Activated T-helper 2 cell treated with anti-CD3 and anti-CD28 coated beads, Interferon-gamma antibody, Interleukin-2, Interleukin-4, amounts not matched to agents 10 μg/mL and 5 μg/mL and 100 μg/mL, durations not matched to agents 14 hours and 24 hours and 36 hours (primary cell): ENCODE measurements around the gene ZFP82. TPM values are rescaled to one million over a fixed set of nuclear protein-coding genes. Genes with fewer than 3 reads are reported as not detected.

ENCODE experiments used
- DNase-seq: peaks from one replicate; pipeline ENCODE4 v3.0.0; 2021; ENCODE audit warnings: low spot score
- H3K27ac Mint-ChIP-seq: one replicate; pipeline ENCODE4 v1.8.0; 2021; ENCODE audit warnings: mixed read lengths
- H3K27me3 Mint-ChIP-seq: one replicate; pipeline ENCODE4 v1.8.0; 2021; ENCODE audit warnings: low read depth, mixed read lengths
- H3K36me3 Mint-ChIP-seq: one replicate; pipeline ENCODE4 v1.8.0; 2021; ENCODE audit warnings: low read depth, mixed read lengths
- H3K4me1 Mint-ChIP-seq: one replicate; pipeline ENCODE4 v1.8.0; 2021; ENCODE audit warnings: low read depth, mixed read lengths
- H3K4me3 Mint-ChIP-seq: one replicate; pipeline ENCODE4 v1.8.0; 2021; ENCODE audit warnings: low read depth, mild to moderate bottlenecking, moderate library complexity, mixed read lengths
- H3K9me3 Mint-ChIP-seq: one replicate; pipeline ENCODE4 v1.8.0; 2021; ENCODE audit warnings: mixed read lengths
- intact Hi-C: fragments of 100-400 bp; cut with micrococcal nuclease; formaldehyde crosslinking; loops from one replicate; pipeline ENCODE4 v1.15.1; 2023
- total RNA-seq: library from RNA; stranded (reverse); gene quantifications from 2 replicates; pipeline ENCODE4 v1.2.3, GENCODE V29; 2022

Gene ZFP82
- total RNA-seq, 1 donor from 2014 or later = 5.8 TPM

DNA sequence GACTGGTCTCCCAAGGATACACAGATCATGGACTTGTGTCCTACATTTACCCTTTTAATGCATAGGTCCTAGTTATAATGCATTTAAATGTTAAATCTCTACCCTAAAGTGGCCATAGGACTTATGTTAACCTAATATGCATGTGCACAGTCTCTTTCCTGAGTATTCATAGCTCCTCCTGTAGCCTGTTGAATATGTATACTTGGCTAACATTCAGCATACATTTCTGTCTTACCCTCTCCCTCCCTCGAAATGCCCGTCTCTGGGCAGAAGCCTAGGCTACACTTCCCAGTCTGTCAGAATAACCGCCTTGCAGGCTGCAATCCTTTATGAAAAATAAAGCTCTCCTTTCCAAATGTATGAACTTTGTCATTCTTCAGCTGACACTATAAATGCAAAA, 13.9 kb downstream of the ZFP82 start:
- Mint-ChIP-seq H3K4me1 (no peaks in the 10 kb centered on the region), H3K36me3 (peaks cover 90% of the 10 kb centered on the region), H3K9me3 (peaks cover 65% of the 10 kb centered on the region), H3K27me3 (no peaks in the 10 kb centered on the region), H3K27ac (no peak overlapping the region), H3K4me3 (no peak overlapping the region)
- intact Hi-C loops = no loop called here
- DNase-seq = no peak

DNA sequence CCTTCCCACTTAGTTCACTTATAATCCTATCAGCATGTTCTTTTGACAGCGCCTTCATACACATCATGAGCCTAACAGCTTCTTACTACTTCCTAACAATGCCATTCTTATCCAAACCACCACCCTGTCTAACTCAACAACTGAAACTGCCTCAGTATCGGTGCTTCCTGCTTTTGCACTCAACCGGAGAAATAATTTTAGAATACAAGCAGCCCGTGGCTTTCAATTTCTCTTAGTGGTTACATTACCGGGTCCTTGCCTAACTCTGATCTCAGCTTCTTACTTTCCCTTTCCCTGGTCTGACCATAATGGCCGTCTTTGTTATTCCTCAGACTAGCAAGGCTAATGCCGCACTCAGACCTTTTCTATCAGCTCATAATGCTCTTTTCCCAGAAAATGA, 17.0 kb downstream of the ZFP82 start:
- no peaks in the 10 kb centered on the region for H3K4me1 Mint-ChIP-seq
- H3K27me3 Mint-ChIP-seq = no peaks in the 10 kb centered on the region
- no peak for DNase-seq
- no peak overlapping the region for H3K4me3 Mint-ChIP-seq
- no peak overlapping the region for H3K27ac Mint-ChIP-seq
- H3K9me3 Mint-ChIP-seq = peaks cover 55% of the 10 kb centered on the region
- intact Hi-C loops = no loop called here
- peaks cover 93% of the 10 kb centered on the region for H3K36me3 Mint-ChIP-seq

DNA sequence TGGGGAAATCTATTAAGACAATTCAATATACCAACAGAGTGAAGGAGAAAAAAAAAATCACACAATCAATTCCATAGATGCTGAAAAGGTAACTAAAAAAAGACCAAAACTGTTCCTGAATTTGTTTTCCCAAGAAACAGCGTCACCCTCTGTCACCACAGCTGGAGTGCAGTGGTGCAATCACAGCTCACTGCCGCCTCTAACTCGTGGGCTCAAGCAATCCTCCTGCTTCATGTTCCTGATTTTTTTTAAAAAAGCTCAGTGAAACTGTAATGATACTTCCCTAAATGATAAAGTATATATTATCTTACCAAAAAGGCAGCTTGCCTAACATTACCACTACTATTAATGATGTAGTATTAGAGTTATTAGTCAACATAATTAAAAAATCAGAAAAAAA, 19.9 kb downstream of the ZFP82 start:
- Mint-ChIP-seq H3K36me3 (peaks cover 91% of the 10 kb centered on the region), H3K4me3 (no peak overlapping the region), H3K4me1 (no peaks in the 10 kb centered on the region), H3K27me3 (no peaks in the 10 kb centered on the region), H3K27ac (no peak overlapping the region), H3K9me3 (peaks cover 55% of the 10 kb centered on the region)
- intact Hi-C loops = no loop called here
- no peak for DNase-seq

DNA sequence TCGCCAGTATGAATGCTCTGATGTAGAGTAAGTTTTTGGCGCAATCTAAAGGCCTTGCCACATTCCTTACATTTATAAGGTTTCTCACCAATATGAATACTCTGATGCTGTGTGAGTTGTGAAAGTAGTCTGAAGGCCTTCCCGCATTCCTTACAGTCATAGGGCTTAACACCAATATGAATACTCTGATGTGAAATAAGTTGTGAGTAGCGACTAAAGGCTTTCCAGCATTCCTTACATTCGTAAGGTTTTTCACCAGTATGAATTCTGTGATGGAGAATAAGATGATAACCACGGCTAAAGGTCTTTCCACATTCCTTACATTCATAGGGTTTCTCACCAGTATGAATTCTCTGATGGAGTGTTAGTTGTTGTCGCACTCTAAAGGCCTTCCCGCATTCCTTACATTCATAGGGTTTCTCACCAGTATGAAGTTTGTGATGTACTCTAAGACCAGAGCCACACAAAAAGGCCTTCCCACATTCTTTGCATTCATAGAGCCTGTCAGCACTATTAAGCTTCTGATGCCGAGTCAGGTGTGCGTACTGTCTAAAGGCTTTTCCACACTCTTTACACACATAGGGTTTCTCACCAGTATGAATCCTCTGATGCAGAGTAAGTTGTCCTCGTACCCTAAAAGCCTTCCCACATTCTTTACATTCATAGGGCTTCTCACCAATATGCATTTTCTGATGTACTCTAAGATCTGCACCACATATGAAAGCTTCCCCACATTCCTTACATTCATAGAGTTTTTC, 25.3 kb downstream of the ZFP82 start:
- DNase-seq = no peak
- Mint-ChIP-seq H3K4me3 (no peak overlapping the region), H3K9me3 (peaks cover 61% of the 10 kb centered on the region), H3K27ac (no peak overlapping the region), H3K36me3 (peaks cover 64% of the 10 kb centered on the region), H3K27me3 (no peaks in the 10 kb centered on the region), H3K4me1 (no peaks in the 10 kb centered on the region)
- intact Hi-C loops = no loop called here

DNA sequence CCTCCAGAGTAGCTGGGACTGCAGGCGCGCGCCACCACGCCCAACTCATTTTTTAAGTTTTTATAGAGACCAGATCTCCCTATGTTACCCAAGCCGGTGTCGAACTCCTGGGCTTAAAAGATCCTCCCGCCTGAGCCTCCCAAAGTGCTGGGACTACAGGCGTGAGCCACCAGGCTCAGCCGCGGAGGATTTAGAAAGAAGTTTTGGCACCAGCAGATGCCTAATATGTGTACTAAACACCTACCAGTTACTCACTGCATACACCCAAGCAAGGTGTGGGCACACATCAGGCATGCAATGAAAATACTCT, 39.0 kb downstream of the ZFP82 start:
- peak overlapping the region; percentile 42 for H3K4me3 Mint-ChIP-seq
- intact Hi-C loops = loop anchor here (1.0 to 5.0 kb wide), 4 partner anchors 109 to 838 kb away; partner anchors contain the start of genes ZNF345, ZNF383, ZNF566 and ZNF850
- peaks cover 8% of the 10 kb centered on the region for H3K36me3 Mint-ChIP-seq
- no peak overlapping the region for H3K27ac Mint-ChIP-seq
- DNase-seq = no peak
- H3K9me3 Mint-ChIP-seq = peaks cover 28% of the 10 kb centered on the region
- peaks cover 12% of the 10 kb centered on the region for H3K4me1 Mint-ChIP-seq
- no peaks in the 10 kb centered on the region for H3K27me3 Mint-ChIP-seq

DNA sequence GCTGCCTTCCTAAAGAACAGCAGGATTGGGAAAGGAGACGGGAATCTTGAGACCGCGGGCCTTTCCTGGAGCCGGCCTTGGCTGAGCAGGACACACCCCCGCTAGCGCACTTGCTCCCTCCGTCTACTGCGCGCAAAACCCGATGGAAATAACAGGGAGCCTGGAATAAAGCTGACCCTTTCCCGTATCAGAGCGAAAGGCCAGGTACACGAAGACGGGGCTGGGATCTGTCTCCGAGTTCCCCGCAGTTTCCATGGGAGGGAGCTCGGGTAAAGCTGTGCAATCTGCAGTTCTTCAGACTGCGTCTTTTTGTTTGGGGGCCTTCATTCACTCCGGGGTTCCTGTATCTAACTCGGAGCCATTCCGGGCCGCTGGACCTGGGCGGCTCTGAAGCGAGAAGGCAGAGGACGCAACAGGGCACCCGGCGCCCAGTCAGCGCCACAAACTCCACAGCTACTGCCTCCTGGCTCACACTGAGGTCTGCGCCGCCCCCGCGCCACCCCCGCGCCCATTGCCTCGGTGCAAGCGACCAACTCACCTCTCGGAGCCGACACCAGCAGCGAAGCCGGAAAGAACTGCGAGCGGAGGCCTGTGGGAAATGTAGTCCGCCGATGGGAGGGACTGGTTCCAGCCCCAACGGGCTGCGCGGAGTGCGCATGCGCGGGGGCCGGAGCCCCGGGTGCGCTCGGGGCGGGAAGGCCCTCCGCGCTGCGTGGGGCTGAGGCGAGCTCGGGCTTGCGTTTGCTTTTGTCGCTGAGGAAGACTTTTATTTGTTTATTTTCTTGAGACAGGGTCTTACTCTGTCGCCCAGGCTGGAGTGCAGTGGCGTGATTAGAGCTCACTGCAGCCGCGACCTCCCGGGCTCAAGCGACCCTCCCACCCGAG, 39.6 kb downstream of the ZFP82 start, which contains the start of gene ZFP14:
ZFP14 (minus strand) TSS at position 577 of the 885 bp plus-strand sequence. CDS start 11,309 bp downstream, outside the sequence.
- peaks cover 28% of the 10 kb centered on the region for H3K9me3 Mint-ChIP-seq
- peaks cover 12% of the 10 kb centered on the region for H3K4me1 Mint-ChIP-seq
- intact Hi-C loops = loop anchor here (1.0 to 5.0 kb wide), 4 partner anchors 110 to 838 kb away; partner anchors contain the start of genes ZNF345, ZNF383, ZNF566 and ZNF850
- no peaks in the 10 kb centered on the region for H3K27me3 Mint-ChIP-seq
- H3K27ac Mint-ChIP-seq = peak within 1 kb of the TSS; percentile 86
- DNase-seq = peak; percentile 91
- peak within 1 kb of the TSS; percentile 85 for H3K4me3 Mint-ChIP-seq
- peaks cover 8% of the 10 kb centered on the region for H3K36me3 Mint-ChIP-seq

DNA sequence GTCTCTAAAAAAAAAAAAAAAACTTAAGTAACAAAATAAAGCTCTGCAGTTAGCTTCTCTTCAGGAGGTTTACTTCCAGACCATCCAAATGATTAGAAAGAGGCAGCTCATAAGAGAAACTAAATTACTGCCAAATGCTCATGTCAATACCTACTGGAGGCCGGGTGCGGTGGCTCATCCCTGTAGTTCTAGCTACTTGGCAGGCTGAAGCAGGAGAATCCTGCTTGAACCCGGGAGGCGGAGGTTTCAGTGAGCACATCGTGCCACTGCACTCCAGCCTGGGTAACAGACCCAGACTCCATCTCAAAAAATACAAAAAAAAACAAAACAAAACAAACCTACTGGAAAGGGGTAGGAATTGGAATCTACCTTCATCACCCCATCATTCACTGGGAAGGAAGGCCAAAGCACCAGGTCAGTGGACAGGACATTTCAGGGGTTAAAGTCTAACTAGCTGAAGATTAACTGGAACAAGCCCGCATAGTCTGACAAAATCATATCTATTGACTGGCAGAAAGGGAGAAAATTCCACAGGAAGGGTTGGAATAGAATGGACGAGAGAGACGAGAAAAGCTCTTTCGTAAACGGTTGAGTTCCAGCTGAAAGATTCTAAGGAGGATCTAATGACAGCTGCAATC, 40.8 kb downstream of the ZFP82 start:
- no peak overlapping the region for H3K27ac Mint-ChIP-seq
- peaks cover 13% of the 10 kb centered on the region for H3K36me3 Mint-ChIP-seq
- H3K9me3 Mint-ChIP-seq = peaks cover 29% of the 10 kb centered on the region
- H3K4me1 Mint-ChIP-seq = peaks cover 12% of the 10 kb centered on the region
- no peak for DNase-seq
- intact Hi-C loops = loop anchor here (2.0 to 5.0 kb wide), 2 partner anchors 111 to 840 kb away; partner anchors contain the start of genes ZNF383 and ZNF566
- no peaks in the 10 kb centered on the region for H3K27me3 Mint-ChIP-seq
- peak overlapping the region; percentile 85 for H3K4me3 Mint-ChIP-seq

DNA sequence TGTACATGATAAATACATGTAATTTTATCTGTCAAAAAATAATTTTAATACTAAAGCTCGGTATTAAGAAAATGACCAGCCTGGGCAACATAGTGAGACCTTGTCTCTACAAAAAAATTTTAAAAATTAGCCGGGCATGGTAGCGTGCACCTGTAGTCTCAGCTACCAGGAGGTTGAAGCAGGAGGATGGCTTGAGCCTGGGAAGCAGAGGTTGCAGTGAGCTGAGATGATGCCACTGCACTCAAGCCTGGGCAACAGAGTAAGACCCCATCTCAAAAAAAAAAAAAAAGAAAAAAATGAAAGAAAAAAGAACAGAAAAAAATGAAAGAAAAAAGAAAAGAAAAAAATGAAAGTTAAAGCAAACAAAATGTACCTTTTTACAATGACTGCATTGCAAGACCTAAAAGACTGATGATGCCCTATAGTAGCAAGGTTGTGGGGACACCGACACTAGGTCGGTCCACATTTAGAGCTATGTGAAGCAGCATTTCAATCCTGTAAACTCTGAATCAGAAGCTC, 44.7 kb downstream of the ZFP82 start:
- no peak overlapping the region for H3K4me3 Mint-ChIP-seq
- H3K9me3 Mint-ChIP-seq = peaks cover 41% of the 10 kb centered on the region
- peaks cover 10% of the 10 kb centered on the region for H3K4me1 Mint-ChIP-seq
- intact Hi-C loops = no loop called here
- DNase-seq = no peak
- no peaks in the 10 kb centered on the region for H3K27me3 Mint-ChIP-seq
- H3K27ac Mint-ChIP-seq = no peak overlapping the region
- H3K36me3 Mint-ChIP-seq = peaks cover 25% of the 10 kb centered on the region

DNA sequence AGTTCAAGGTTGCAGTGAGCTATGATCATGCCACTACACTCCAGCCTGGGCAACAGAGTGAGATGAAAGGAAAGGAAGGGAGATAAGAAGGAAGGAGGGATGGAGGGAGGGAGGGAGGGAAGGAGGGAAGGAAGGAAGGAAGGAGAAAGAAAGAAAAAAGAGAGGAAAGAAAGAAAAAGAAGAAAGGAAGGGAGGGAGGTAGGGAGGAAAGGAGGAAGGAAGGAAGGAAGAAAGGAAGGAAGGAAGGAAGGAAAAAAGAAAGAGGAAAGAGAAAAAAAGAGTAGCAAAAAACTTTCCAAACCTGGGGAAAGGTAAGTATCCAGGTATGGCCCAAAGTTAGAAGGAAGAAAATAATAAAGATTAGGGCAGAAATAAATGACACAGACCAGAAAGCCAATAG, 46.6 kb downstream of the ZFP82 start:
- Mint-ChIP-seq H3K9me3 (peaks cover 45% of the 10 kb centered on the region), H3K36me3 (peaks cover 38% of the 10 kb centered on the region), H3K4me1 (no peaks in the 10 kb centered on the region), H3K4me3 (no peak overlapping the region), H3K27me3 (no peaks in the 10 kb centered on the region), H3K27ac (no peak overlapping the region)
- no peak for DNase-seq
- intact Hi-C loops = no loop called here

DNA sequence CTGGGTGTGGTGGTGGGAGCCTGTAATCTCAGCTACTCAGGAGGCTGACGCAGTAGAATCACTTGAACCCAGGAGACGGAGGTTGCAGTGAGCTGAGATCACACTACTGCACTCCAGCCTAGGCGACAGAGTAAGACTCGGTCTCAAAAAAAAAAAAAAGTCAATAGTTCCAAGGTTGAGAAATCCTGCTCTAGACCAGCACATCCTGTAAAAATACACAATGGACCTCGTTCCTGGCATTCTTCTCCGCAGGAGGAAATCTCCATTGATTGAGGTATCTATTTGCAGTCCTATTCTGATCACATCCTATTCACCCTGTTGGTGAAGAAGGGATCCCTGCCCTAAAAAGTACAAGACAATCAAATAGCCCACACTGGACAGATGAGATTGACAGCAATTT, 54.6 kb downstream of the ZFP82 start:
- intact Hi-C loops = no loop called here
- Mint-ChIP-seq H3K27me3 (no peaks in the 10 kb centered on the region), H3K36me3 (peaks cover 84% of the 10 kb centered on the region), H3K4me3 (no peak overlapping the region), H3K27ac (no peak overlapping the region), H3K9me3 (peaks cover 48% of the 10 kb centered on the region), H3K4me1 (no peaks in the 10 kb centered on the region)
- no peak for DNase-seq
